ENCODE results near the gene WEE1. TPM values are rescaled to one million over a fixed set of nuclear protein-coding genes. Genes with fewer than 3 reads are reported as not detected.

WEE1 gene
- total and polyA plus RNA-seq, 7 donors, result 4.2 to 58.6 (median 8.2) TPM

GRCh38 chr11:9636691-9637090 is 63.2 kb downstream of the WEE1 start:
- ATAC-seq (no peak), DNase-seq (no peak)
- intact Hi-C loops (cut with DNase I), result no loop called here
- Histone ChIP-seq H3K27me3 (ENCODE audit: insufficient read depth in 3 of 3, low read length in 2 of 3) (no peaks in the 10 kb centered on the region), H3K36me3 (ENCODE audit: insufficient read depth in 1 of 2, low read depth in 1 of 2) (no peaks in the 10 kb centered on the region), H3K4me1 (no peaks in the 10 kb centered on the region), H3K9me3 (peaks cover 7% of the 10 kb centered on the region), H3K4me3 (no peak overlapping the region), H3K27ac (no peak overlapping the region)
- 91 to 98% (median 93%) methylated on average over 1 of the region's 1 CpG for WGBS, 3 donors
- TF ChIP-seq, protein P1, sequence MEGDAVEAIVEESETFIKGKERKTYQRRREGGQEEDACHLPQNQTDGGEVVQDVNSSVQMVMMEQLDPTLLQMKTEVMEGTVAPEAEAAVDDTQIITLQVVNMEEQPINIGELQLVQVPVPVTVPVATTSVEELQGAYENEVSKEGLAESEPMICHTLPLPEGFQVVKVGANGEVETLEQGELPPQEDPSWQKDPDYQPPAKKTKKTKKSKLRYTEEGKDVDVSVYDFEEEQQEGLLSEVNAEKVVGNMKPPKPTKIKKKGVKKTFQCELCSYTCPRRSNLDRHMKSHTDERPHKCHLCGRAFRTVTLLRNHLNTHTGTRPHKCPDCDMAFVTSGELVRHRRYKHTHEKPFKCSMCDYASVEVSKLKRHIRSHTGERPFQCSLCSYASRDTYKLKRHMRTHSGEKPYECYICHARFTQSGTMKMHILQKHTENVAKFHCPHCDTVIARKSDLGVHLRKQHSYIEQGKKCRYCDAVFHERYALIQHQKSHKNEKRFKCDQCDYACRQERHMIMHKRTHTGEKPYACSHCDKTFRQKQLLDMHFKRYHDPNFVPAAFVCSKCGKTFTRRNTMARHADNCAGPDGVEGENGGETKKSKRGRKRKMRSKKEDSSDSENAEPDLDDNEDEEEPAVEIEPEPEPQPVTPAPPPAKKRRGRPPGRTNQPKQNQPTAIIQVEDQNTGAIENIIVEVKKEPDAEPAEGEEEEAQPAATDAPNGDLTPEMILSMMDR (IDR thresholded peaks at IDR 0.05), result no peak

- ATAC-seq, result peak in 3 of 4 donors; percentile 51 to 61 (median 60)
- intact Hi-C loops (cut with DNase I), result no loop called here
These were observed 65.6 kb downstream of the WEE1 start for GRCh38 chr11:9639099-9639498.

More at GRCh38 chr11:9639099-9639498, 65.6 kb downstream of the WEE1 start:
- H3K36me3 ChIP-seq (ENCODE audit: insufficient read depth in 1 of 2, low read depth in 1 of 2), result no peaks in the 10 kb centered on the region
- peak; percentile 60 to 73 for DNase-seq
- 45 to 68% (median 52%) methylated on average over 5 of the region's 5 CpGs for WGBS, 3 donors
- H3K27me3 ChIP-seq (ENCODE audit: insufficient read depth in 3 of 3, low read length in 2 of 3), result no peaks in the 10 kb centered on the region
- TF ChIP-seq, protein P1 (IDR thresholded peaks at IDR 0.05), result no peak
- no peaks in the 10 kb centered on the region for H3K9me3 ChIP-seq
- no peak overlapping the region for H3K4me3 ChIP-seq
- H3K4me1 ChIP-seq, result no peaks in the 10 kb centered on the region
- no peak overlapping the region for H3K27ac ChIP-seq

Other genes with a start within 250 kb of the WEE1 start
- gene IPO7, start 189.0 kb upstream of the WEE1 start, total RNA-seq, result 100 to 1,000 TPM; 222 to 355 (median 261) TPM
- gene IPO7, start 189.0 kb upstream of the WEE1 start, polyA plus RNA-seq, result 100 to 1,000 TPM; 110 to 261 (median 247) TPM
- 10 to 100 TPM; 22.6 to 27.9 (median 23.8) TPM for gene ZNF143, start 112.7 kb upstream of the WEE1 start, total RNA-seq
- 10 to 100 TPM; 21.1 to 25.4 (median 25.2) TPM for gene ZNF143, start 112.7 kb upstream of the WEE1 start, polyA plus RNA-seq
- 10 to 100 TPM in 2 of 4 donors, 1 to 10 TPM in 2; 8.2 to 13.3 (median 11.0) TPM for gene SWAP70, start 90.4 kb downstream of the WEE1 start, total RNA-seq
- gene SWAP70, start 90.4 kb downstream of the WEE1 start, polyA plus RNA-seq, result 1 to 10 TPM; 4.3 to 5.2 (median 4.5) TPM